ENCODE data around the gene PPP1R26.

Gene PPP1R26

DNA sequence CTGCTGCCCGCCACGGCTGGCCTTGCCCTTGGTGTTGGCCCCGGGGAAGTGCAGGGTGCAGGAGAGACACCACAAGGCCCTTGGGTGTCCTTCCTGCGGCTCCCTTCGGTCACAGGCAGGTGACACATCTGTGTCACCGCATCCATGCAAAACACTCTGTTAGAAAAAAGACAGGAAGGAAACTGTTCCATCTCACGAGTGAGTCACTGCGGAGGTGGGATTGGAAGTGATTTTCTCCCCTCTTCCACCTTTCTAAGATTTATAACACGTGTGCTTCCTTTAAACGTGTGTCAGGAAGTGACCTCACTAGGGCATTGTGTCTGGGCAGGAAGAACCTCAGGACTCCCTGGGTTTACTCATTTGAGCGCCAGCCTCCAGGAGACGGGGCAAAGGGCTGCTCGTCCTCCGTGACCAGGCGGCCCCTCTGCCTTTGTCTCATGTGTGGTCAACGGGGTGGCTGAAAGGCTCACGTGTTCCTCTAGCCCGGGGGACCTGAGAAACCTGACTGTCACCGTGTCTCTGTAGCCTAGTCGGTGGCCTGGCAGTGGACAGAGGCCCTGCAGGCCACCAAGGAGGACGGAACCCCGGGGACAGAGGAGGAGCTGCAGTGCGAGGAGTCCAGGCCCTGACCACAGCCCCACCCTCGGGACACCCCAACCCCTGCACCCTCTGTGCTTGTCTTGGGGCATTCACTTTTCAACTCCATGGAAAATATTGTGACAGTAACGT lies 36.7 kb downstream of the PPP1R26 start:
- Histone ChIP-seq H3K27ac (no peak overlapping the region), H3K4me3 (ENCODE audit: low read depth in 1 of 2, low read length in 1 of 2) (no peak overlapping the region), H3K36me3 (no peaks in the 10 kb centered on the region), H3K27me3 (peaks cover 40% of the 10 kb centered on the region), H3K4me1 (ENCODE audit: control insufficient read depth in 1 of 2, insufficient read depth in 1 of 2, low read depth in 1 of 2, low read length in 1 of 2) (no peaks in the 10 kb centered on the region), H3K9me3 (no peaks in the 10 kb centered on the region)
- TF ChIP-seq, protein P1, sequence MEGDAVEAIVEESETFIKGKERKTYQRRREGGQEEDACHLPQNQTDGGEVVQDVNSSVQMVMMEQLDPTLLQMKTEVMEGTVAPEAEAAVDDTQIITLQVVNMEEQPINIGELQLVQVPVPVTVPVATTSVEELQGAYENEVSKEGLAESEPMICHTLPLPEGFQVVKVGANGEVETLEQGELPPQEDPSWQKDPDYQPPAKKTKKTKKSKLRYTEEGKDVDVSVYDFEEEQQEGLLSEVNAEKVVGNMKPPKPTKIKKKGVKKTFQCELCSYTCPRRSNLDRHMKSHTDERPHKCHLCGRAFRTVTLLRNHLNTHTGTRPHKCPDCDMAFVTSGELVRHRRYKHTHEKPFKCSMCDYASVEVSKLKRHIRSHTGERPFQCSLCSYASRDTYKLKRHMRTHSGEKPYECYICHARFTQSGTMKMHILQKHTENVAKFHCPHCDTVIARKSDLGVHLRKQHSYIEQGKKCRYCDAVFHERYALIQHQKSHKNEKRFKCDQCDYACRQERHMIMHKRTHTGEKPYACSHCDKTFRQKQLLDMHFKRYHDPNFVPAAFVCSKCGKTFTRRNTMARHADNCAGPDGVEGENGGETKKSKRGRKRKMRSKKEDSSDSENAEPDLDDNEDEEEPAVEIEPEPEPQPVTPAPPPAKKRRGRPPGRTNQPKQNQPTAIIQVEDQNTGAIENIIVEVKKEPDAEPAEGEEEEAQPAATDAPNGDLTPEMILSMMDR (IDR thresholded peaks at IDR 0.05): no peak

DNA sequence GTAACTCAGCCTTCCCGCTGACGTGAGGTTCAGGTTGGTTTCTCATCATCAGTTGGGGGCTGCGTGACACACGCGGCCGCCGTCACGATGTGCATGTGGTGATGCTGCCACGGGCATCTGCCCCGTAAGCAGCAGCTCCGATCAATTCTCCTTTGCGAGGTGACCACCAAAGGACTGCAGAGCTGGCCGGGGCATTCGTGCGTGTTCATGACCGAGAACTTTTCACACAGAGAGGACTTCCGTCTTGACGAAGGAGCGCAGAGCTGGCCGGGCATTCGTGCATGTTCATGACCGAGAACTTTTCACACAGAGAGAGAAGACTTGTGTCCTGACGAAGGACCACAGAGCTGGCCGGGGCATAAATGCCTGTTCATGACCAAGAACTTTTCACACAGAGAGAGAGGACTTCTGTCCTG lies 37.8 kb downstream of the PPP1R26 start:
- Histone ChIP-seq H3K27me3 (peaks cover 40% of the 10 kb centered on the region), H3K36me3 (no peaks in the 10 kb centered on the region), H3K9me3 (no peaks in the 10 kb centered on the region), H3K4me3 (ENCODE audit: low read depth in 1 of 2, low read length in 1 of 2) (no peak overlapping the region), H3K4me1 (ENCODE audit: control insufficient read depth in 1 of 2, insufficient read depth in 1 of 2, low read depth in 1 of 2, low read length in 1 of 2) (no peaks in the 10 kb centered on the region), H3K27ac (no peak overlapping the region)
- TF ChIP-seq, protein P1 (IDR thresholded peaks at IDR 0.05): no peak

DNA sequence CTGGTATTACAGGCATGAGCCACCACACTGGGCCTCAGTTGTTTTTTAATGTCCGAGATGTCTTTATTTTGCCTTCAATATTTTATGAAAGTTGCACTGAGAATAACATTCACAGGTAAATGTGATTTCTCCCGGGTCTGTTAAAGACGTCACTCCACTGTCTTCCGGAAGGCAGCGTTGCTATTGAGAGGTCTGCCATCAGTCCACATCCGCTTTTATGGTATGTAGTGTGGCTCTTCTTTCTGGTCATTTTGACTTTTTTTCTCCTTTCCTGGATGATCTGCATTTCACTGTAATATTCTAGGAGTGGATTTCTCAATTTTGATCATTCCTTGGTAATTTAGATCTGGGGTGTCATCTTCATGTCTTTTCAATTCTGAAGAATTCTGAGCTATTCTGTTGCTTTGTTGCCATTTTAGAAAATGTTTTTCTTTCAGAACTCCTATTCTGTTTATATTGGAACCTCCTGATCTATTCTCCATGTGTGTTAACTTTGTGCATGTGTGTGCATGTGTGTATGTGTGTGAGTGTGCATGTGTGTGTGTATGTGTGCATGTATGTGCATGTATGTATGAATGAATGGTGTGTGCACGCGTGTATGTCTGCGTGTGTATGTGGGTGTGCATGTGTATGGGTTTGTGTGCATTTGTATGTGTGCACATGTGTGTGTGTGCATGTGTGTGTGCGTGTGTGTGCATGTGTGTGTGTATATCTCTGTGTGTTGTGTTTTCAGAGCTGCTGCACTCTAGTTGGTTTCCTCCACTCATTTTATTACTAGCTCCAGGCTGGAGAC lies 39.8 kb downstream of the PPP1R26 start:
- H3K27me3 ChIP-seq: peaks cover 33% of the 10 kb centered on the region
- H3K4me3 ChIP-seq (ENCODE audit: low read depth in 1 of 2, low read length in 1 of 2): no peak overlapping the region
- H3K4me1 ChIP-seq (ENCODE audit: control insufficient read depth in 1 of 2, insufficient read depth in 1 of 2, low read depth in 1 of 2, low read length in 1 of 2): no peaks in the 10 kb centered on the region
- no peak overlapping the region for H3K27ac ChIP-seq
- H3K9me3 ChIP-seq: no peaks in the 10 kb centered on the region
- no peaks in the 10 kb centered on the region for H3K36me3 ChIP-seq
- TF ChIP-seq, protein P1 (IDR thresholded peaks at IDR 0.05): no peak

DNA sequence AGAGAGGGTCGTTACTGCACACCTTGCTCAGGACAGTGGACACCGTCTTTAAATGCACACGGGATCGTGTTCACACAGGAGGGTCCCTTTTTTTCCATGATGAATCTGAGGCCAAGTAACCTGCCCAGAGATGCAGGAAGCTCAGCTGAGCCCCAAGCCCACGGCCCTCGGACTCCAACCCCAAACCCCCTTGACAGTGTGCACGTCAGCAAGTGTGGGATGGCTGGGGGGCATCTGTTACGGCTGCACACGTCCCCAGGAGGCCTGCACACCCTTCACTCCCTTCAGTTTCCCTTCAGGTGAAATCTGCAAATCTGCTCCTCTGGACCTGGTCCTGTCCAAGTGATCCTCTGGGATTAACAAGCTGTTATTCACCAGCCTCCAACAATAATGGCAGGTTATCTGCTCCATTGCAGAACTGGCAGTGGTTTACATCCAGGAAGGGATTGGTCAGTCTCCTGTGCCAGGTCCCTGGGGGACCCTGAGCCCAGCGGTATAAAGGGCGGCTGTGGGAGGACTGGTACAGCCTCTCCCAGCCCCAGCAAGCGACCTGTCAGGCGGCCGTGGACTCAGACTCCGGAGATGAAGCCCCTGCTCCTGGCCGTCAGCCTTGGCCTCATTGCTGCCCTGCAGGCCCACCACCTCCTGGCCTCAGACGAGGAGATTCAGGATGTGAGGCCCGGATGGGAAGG lies 41.5 kb downstream of the PPP1R26 start, which contains the start of gene LCN1:
LCN1 (plus strand) TSS at position 525 of the 692 bp plus-strand sequence; CDS start at position 583, 58 bp downstream.
- H3K4me1 ChIP-seq (ENCODE audit: control insufficient read depth in 1 of 2, insufficient read depth in 1 of 2, low read depth in 1 of 2, low read length in 1 of 2): no peaks in the 10 kb centered on the region
- no peaks in the 10 kb centered on the region for H3K9me3 ChIP-seq
- no peaks in the 10 kb centered on the region for H3K36me3 ChIP-seq
- no peak within 1 kb of the TSS for H3K4me3 ChIP-seq (ENCODE audit: low read depth in 1 of 2, low read length in 1 of 2)
- peaks cover 33% of the 10 kb centered on the region for H3K27me3 ChIP-seq
- TF ChIP-seq, protein P1 (IDR thresholded peaks at IDR 0.05): no peak
- no peak within 1 kb of the TSS for H3K27ac ChIP-seq

DNA sequence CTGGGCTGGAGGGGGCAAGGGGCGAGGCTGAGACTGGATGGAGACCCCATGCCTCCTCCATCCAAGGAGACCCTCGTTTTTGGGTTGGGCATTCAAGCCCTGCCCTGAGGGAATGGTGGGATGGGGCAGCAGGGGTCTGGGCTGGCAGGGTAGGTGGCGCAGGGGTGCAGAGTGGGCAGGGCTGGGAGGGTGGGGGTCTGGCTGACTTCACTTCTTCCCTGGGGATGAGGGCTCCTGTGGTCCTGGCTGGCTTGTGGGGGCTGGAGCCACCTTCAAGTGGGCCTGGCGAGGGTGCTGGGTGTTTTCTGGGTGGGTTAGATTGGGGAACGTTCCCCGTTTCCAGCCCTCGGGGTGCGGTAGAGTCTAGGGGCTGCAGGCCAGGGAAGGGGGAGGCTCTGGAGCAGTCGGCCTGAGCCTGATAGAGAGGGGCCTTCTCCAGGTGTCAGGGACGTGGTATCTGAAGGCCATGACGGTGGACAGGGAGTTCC lies 42.1 kb downstream of the PPP1R26 start:
- Histone ChIP-seq H3K27ac (no peak overlapping the region), H3K4me1 (ENCODE audit: control insufficient read depth in 1 of 2, insufficient read depth in 1 of 2, low read depth in 1 of 2, low read length in 1 of 2) (no peaks in the 10 kb centered on the region), H3K9me3 (no peaks in the 10 kb centered on the region), H3K27me3 (peaks cover 27% of the 10 kb centered on the region), H3K4me3 (ENCODE audit: low read depth in 1 of 2, low read length in 1 of 2) (no peak overlapping the region), H3K36me3 (no peaks in the 10 kb centered on the region)
- TF ChIP-seq, protein P1 (IDR thresholded peaks at IDR 0.05): no peak
